NB4 (cell line): ENCODE data around the gene DAZAP1.

Source experiments
- DNase-seq: peaks from one replicate; pipeline ENCODE4 v3.0.0; 2010; ENCODE audit warnings: low read depth
- H3K4me3 ChIP-seq: one replicate; pipeline ENCODE4 v1.5.1; 2011; ENCODE audit warnings: mild to moderate bottlenecking, low read depth, low read length, moderate library complexity
- MYC ChIP-seq: IDR thresholded peaks from 2 replicates; pipeline ENCODE4 v1.6.1; 2011; ENCODE audit warnings: low read depth, low read length
- POLR2A ChIP-seq: IDR thresholded peaks from 2 replicates; pipeline ENCODE4 v1.6.1; 2011; ENCODE audit warnings: mild to moderate bottlenecking; ENCODE audit not compliant: insufficient read length; ENCODE audit errors: extremely low read depth
- TF ChIP-seq, protein P1 (sequence below): IDR thresholded peaks from one replicate; pipeline ENCODE4 v1.5.1; 2012; ENCODE audit warnings: low read depth, low read length
- TF ChIP-seq, protein P2 (sequence below): IDR thresholded peaks from 2 replicates; pipeline ENCODE4 v1.6.1; 2011; ENCODE audit warnings: low read depth, low read length

The DAZAP1 gene

DNA sequence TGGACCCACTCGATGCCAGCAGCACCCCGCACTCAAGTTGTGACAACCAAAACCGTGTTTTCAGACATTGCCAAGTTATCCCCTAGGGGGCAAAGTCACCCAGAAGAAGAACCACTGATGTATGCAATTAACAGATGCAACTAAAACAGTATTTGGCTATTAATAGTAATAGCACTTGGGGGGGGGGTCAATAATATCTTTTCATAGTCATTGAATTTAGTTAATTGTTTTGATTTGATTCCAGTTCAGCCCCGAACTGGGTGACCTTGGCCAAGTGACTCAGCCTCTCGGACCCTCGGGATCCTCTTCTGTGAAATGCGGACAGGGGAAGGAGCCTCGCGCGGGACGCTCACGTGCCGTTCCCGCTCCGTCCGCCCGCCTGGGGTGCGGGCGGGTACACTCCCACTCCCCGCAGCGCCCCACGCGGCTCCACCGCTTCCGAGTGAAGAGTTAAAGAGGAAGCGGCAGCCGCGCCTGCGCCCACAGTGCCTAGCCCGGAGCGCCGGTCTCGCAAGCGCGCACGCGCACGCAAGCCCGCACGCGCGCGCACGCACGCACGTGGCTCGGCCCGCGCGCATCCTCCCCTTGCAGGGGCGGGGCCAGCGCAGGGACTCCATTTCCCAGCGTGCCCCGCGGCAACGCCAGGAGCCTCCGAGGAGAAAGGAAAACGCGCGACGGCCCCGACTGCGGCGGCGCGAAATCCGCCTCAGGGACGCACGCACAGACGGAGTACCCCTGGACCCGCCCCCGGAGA is 435 bp upstream of the DAZAP1 start:
- DNase-seq = peak; percentile 94
- peak overlapping the region; percentile 40 for H3K4me3 ChIP-seq
- TF ChIP-seq POLR2A (peak; percentile 32), MYC (peak; percentile 86)
- TF ChIP-seq, protein P1, sequence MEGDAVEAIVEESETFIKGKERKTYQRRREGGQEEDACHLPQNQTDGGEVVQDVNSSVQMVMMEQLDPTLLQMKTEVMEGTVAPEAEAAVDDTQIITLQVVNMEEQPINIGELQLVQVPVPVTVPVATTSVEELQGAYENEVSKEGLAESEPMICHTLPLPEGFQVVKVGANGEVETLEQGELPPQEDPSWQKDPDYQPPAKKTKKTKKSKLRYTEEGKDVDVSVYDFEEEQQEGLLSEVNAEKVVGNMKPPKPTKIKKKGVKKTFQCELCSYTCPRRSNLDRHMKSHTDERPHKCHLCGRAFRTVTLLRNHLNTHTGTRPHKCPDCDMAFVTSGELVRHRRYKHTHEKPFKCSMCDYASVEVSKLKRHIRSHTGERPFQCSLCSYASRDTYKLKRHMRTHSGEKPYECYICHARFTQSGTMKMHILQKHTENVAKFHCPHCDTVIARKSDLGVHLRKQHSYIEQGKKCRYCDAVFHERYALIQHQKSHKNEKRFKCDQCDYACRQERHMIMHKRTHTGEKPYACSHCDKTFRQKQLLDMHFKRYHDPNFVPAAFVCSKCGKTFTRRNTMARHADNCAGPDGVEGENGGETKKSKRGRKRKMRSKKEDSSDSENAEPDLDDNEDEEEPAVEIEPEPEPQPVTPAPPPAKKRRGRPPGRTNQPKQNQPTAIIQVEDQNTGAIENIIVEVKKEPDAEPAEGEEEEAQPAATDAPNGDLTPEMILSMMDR = no peak
- TF ChIP-seq, protein P2, sequence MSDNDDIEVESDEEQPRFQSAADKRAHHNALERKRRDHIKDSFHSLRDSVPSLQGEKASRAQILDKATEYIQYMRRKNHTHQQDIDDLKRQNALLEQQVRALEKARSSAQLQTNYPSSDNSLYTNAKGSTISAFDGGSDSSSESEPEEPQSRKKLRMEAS = peak; percentile 95

DNA sequence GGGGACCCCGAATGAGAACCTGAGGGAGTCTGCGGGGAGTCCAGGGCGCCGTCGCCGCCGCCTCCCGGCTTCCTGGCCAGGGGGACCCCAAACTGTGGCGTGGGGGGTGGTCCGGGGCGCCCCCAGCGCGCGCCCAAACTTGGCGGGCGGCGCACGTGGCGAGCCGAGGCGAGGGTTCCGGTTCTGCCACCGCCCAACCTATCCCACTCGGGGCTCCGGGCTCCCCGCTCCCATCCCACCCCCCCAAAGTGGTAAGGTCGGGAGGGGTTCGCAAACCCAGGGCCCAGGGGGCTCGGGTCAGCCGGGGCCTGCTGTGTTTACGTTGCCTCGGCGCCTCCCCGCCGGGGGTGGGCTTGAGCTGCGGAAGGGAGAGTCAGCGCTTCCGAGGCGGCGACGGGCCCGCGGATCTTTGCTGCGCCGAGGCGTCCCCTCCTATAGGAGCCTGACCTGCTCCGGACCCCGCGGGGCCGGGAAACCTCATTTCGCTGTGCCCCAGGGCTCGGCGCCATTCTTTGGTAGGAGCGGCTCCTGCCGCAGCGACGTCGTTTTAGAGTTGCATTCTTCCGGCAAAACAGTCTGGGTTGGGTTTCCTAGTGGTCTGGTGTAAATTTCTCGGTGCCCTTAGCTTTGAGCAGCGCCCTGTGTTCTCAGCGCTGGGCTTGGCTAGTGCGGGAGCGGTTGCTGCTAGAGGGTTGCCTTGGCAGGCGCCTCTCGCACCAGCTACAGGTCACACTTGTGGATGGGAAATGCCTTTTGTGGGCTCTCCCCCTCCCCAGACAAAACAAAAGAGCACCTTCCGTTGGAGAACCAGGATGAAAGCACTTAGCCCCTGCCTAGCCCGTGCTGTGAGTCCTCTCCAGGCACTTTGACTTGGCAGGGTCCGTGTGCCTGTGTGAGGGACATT is 1.2 kb downstream of the DAZAP1 start:
- DNase-seq = peak; percentile 62
- TF ChIP-seq MYC = no peak
- TF ChIP-seq, protein P2 = peak; percentile 60
- H3K4me3 ChIP-seq = peak overlapping the region; percentile 81

DNA sequence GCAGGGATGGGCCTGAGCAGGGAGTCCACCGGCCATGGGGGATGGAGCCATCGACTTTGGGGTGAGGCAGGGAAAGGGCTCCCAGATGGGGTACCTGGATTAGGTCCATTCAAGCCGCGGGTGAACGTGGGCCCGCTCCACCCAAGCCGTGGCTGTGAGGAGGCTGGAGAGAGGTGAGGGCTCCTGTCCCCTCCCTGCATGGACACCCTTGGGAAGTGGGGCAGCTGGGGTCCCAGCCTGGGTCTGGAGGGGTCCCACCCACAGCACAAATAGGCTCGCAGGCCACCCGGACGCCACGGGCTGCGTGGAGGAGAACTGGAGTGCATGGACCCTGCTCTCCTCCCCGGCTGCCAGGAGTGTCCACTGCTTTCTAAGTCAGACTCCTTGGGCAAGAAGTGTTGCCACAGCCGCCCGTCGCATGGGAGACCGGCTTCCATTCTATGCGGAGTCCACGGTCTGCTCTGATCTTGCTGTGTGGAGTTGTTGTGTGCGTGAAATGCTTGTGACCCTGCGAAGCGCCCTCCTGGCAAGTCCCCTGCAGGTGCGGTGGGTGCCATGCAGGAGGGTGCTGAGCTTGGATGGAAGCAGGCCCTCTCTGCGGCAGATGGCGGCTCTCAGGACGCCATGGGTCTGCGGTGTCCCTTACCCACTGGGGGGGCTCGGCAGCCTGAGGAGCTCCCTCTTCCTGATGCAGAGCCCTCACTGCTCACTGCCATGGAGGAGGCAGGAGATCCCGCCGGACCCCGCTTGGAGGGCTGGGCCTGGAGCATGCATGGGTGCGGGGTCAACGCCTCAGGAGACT is 2.0 kb downstream of the DAZAP1 start:
- H3K4me3 ChIP-seq = peak overlapping the region; percentile 81
- DNase-seq = no peak
- TF ChIP-seq MYC (no peak), POLR2A (no peak)
- TF ChIP-seq, protein P1 = no peak
- TF ChIP-seq, protein P2 = no peak

DNA sequence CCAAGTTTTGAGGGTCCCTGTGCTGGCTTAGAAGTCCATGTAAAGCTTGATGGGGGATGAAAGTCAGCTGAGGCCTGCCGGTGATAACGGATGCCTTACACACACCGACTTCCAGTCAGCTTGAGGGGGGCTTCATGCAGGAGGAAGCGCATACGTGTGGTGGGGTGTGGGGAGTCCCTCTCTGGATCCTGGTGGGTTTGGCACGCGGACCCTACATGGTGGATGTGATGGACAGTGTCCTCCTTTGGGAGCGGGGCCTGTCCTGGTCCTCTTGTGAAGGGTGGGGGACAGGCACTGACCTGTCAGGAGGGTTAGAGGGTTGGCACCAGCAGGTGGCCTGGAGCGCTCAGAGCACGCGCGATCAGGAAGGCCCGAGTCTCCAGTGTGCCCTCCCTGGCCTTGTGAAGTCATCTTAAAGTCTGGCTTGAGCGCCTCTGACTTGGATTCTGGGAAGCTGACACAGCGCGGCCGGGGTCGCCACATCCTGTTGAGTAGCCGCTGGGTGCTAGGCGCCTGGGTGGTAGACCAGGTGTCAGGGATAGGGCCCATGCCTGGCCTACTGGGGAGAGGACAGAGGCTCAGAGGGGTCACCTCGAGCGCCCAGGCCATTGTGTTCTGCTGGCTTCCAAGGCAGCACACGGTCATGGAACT is 2.9 kb downstream of the DAZAP1 start:
- TF ChIP-seq, protein P2 = no peak
- TF ChIP-seq MYC = no peak
- TF ChIP-seq, protein P1 = no peak
- no peak for TF ChIP-seq POLR2A
- H3K4me3 ChIP-seq = no peak overlapping the region
- DNase-seq = no peak

DNA sequence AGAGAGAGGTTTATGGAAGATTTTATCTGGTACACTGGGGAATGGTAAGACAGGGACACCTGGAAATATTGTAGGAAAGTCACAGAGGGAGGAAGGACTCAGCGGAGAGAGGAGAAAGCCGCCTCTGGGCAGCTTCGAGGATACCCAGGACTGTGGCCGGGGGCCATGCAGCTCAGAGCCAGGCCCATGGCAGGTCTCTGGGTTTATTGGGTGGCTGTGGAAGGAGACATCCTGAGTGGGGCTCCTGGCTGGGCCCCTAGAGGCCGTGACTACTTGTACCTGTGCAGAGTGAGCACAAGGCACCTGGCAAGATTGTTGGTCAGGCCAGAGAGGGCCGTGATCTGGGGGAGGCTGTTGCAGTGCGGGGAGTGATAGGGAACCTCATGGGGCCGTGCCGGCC is 3.4 kb downstream of the DAZAP1 start:
- no peak for DNase-seq
- H3K4me3 ChIP-seq = no peak overlapping the region
- TF ChIP-seq POLR2A = no peak
- TF ChIP-seq, protein P2 = no peak
- no peak for TF ChIP-seq MYC
- TF ChIP-seq, protein P1 = no peak
